Cortex of kidney (tissue), 1 donor: ENCODE measurements around the gene VPS4B.

Source experiments
- DNase-seq: peaks from one replicate; lab custom pipeline; 2025; lab: John Stamatoyannopoulos, UW

VPS4B gene

DNA sequence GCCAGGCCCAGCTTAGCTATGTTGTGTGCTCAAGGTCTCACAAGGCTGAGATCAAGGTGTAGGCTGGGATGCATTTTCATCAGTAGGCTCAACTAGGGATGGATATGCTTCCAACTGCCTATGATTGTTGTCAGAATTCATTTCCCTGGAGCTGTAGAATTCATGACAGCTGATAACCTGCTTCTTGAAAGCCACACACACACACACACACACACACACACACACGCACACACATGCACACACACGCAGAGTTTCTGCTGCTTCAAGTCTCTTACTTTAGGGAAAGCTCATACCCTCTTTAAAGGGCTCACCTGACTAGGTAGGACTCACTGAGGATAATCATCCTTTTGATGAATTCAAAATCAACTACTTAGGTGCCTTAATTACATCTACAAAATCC lies 8.2 kb upstream of the VPS4B start:
- no peak for DNase-seq

- DNase-seq: no peak
Measured at GRCh38 chr18:63427558-63427957, 5.3 kb upstream of the VPS4B start.

DNA sequence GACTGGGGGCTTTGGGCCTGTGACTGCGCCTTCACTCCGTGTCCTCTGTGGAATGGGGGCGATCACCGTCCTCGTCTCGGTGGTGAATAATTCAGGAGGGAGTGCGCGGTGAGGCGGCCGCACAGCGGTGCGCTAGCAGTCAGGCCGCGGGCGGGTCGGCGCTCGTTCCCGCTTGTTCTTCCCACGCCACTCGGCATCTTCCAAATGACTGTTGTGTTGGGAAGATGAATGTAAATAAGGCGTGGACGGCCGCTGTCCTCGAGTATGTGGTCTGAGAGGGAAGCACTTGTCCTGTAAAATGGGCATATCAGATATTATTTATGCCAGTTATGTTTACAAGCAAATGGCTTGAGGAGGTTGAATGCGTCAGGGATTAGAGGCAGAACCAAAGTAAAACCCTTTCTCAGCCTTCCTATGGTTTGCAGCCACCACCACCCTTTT lies 608 bp upstream of the VPS4B start:
- no peak for DNase-seq

- no peak for DNase-seq
Measured at GRCh38 chr18:63421514-63421913, 762 bp downstream of the VPS4B start.

DNA sequence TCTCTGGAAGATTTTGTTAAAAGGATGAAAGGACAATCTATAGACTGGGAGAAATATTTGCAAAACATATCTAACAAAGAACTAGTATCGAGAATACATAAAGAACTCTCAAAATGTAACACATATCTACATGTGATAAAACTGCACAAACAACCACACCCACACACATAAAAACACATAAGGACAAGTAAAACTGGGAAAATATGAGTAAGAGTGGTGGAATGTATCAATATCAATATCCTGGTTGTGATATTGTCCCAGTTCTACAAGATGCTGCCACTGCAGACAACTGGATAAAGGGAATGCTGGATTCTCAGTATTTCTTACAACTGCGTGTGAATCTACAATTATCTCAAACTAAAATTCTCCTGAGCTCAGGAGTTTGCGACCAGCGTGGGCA lies 9.3 kb downstream of the VPS4B start:
- no peak for DNase-seq

DNA sequence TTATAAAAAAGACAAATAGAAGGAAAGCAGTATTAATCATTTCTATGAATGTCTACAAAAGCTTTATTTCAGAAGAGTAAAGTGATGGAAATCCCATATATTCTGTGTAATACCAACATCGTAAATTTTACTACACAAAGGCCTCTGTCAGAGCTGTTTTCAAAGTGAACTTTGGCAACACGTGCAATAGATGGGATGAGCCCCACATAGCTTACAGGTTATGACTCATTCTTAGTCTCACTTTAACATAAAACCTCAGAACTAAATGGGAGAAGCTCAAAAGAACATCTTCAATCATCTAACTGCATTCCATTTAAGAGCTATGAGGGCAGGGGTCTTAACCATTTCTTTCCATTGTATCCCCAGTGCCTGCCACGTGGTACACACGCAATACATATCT lies 11.5 kb downstream of the VPS4B start:
- no peak for DNase-seq

GRCh38 chr18:63409301-63409700 lies 13.0 kb downstream of the VPS4B start:
- no peak for DNase-seq

GRCh38 chr18:63407734-63408133 lies 14.5 kb downstream of the VPS4B start:
- DNase-seq: no peak

DNA sequence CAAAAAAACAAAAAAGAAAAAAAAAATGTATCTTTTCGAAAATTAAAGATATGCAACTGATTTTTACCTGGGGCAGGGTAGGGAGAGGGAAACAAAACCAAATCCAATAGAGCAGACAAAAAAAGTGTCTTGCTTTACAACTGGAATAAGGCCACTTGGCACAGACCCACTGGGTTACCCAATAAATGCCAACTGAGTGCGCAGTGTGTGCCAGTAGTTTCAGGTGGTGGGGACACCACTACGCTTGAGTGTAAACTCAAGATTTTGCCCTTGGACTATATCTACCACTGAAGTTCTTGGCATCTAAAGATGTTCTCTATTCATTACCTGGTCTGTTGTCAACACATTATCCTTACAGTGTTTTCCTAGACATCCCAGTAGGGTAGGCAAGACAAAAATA lies 16.3 kb downstream of the VPS4B start:
- no peak for DNase-seq

DNA sequence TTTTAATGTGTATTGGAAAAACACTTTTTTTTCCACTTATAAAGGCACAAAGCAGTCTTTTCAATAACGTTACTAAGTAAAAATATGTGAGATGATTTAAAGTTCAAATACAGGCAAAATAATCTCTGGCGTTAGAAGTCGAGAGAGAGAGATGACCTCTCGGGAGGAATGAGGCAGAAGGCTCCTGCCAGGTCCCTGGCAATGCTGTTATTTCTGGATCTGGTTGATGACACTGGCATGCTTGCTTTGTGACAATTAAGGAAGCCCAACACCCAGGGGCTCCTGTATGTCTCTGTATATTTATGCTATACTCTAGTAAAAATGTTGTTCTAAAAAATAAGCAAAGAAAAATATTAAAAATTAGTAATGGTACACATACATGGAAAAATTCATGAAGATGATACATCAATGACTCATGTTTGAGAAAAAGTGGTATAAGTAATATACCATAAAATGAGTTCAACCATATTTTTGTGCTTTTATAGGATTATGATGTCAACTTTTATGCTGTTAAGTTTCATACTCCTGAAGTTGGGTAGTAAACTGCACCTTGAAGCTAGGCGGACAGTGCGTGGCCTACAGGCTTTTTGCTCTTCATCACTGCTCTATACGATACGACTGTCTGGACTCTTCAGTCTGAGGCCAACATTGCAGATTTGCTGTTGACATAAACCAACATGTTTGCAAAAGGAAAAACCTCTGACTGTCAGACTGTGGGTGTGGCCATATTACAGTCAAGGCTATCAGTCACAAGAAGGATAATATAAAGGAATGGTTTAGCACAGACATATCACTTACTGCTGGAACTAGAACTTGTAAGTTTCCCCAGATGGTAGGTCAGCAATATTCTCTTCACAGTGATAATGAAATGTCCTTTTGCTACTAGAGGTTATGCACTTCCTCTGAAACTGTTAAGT lies 19.8 kb downstream of the VPS4B start:
- no peak for DNase-seq

DNA sequence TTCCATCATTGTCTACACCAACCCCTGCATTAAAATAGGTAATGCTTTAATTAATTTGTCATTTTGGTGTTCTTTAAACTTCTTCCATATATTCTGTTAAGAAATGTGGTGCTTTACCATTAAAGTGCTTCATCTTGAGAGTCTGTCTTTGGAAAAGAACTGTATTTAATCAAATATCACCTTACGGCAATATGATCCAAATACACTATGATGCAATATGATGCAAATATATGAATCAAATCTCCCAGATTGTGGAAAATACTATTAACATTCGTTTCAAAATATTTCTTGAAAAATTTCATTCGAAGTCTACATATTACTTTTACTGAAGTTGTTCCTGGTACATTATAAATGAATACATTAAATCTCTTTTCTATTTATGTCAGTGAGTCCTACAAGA lies 23.0 kb downstream of the VPS4B start:
- no peak for DNase-seq

DNA sequence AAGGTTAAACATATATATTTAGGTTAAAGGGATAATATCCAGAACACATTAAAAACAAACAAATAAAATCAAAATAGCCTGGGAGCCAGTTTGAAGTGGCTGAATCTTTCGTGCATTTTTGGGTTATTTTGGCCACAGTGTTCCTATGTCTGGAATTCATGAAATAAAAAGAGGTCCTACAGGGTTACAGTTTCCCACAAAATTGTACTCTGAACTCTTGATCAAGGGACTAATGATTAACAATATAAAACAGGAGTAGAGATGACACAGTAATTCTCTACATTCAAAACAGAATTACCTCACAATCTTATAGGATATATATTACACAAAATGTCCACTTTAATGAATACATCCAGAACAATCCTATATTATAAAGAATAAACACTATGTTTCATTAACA lies 24.9 kb downstream of the VPS4B start:
- DNase-seq: no peak

DNA sequence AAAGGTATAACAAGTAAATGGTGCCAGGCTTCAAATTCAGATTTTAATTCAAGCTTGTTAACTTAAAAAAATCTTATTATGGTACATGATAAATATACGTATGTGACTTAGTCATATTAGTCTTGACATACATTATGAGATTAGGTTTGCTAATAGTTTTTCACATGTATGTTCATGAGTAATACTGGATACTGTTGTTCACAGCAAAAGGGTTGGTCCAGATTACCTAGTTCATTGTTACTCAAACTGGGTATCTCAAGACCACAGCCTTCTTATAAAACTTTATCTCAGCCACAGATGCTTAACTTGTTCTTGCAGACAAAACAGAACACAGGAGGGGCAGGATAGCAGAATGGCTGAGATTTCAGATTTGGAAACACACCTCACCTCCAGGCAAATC lies 26.8 kb downstream of the VPS4B start:
- DNase-seq: no peak

DNA sequence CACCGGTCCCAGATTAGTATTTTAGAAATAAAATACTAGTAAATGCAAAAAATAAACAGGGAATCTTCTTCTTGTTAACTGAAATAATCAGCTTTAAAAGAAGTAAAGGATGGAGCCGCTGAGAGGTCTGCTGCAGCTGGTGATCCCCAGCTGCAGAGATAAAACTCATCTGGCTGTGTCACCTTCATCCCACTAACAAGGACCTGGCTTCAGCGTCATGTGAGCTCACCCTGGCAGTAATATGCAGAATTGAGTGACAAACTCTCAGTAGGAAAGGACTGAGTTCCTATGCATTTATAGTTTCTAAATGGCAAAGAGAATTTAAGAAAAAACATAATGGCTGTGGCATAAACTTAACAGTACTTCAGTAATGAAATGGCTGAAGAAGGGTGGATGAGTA lies 27.3 kb downstream of the VPS4B start:
- DNase-seq: no peak

GRCh38 chr18:63387861-63388260 lies 34.4 kb downstream of the VPS4B start:
- no peak for DNase-seq

GRCh38 chr18:63382843-63383242 lies 39.4 kb downstream of the VPS4B start:
- no peak for DNase-seq

DNA sequence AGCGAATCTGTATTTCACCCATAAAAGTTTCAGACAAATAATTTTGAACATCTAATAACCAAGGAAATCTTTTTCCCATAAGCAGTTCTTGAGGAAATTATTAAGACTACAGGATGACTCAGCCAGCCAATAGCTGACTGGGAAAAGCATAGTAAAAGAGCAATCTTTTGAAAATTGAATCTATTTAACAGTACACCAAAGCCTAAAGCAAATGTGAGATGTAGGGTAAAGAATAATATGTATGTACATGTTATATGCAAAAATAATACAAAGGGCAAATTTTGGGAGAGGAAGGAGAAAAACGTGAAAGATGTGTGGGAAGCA lies 42.7 kb downstream of the VPS4B start:
- DNase-seq: no peak

DNA sequence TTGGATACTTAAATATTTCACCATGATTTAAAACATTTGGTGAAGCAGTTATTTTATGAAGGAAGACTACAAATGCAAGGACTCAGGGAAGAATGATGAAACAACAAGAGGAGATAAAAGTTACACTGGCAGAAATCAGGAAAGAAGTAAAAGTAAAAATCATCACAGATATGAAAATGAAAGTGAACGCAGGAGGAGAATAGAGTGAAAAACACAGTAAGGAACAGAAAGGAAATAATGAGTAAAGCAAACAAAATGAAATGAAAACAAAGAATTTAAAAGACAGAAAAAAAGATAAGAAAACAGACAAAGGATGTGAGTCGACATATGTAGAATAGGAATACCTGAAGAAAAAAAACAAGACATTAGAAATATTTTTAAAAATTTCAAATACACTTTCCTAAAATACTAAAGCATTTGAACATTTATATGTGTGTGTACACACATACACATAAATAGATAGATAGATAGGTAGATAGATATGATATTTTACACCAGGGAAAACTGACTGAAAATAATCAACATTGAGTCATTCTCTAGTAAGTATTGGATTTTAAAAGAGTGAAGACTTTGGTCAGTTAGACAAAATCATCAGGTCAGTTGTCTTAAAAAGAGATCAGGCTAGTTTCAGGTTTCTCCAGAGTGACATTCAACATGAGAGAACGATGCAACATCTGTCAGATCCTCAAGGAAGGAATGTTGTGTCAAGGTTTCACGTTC lies 43.2 kb downstream of the VPS4B start:
- DNase-seq: no peak

DNA sequence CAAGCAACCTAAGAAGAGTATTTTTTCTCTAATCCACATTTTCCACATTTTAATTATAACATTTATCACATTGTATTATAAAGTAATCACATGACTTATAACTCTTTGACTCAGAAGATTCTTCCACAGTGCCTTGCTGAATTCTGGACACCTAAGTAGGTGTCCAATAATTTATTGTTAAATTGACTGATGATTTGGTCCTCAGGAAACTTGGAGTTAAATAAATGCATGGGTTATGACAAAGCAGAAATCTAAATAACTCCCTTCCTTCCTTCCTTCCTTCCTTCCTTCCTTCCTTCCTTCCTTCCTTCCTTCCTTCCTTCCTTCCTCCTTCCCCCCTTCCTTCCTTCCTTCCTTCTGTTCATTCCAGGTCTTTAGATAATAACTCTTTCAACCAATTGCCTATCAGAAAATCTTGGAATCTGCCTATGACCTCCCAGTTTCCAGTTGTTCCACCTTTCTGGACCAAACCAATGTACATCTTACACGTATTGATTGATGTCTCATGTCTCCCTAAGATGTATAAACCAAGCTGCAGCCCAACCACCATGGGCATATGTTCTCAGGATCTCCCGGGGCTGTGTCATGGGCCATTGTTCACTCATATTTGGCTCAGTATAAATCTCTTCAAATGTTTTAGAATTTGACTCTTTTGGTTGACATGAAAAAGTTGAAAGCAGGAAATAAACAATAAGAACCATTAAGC lies 44.8 kb downstream of the VPS4B start:
- no peak for DNase-seq

GRCh38 chr18:63376538-63376937 lies 45.7 kb downstream of the VPS4B start:
- no peak for DNase-seq

DNA sequence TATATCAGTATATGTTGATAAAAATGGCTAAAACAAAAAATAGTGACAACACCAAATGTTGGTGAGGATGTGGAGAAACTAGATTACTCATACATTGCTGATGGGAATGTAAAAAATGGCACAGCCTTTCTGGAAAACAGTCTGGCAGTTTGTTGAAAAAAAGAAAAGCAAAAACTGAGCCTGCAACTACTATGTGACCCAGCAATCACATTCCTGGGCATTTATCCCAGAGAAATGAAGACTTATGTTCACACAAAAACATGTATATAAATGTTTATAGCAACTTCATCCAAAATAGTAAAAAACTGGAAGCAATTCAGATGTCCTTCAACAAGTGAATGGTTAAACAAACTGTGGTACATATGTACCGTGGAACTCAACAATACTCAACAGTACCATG lies 47.7 kb downstream of the VPS4B start:
- no peak for DNase-seq

DNA sequence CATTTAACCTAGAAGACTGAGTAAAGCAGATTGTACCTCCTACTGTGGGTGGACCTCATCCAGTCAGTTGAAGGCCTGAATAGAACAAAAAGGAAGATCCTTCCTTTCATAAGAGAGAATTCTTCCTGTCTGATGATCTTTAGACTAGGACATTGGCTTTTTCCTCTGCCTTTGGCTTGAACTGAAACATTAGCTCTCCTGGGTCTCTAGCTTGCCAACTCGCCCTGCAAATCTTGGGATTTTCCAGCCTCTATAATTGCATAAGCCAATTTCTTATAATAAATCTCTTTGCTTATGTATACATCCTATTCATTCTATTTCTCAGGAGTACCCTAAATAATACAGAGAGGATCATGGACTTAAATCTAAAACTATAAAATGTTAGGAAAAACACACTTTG lies 49.1 kb downstream of the VPS4B start:
- DNase-seq: no peak

DNA sequence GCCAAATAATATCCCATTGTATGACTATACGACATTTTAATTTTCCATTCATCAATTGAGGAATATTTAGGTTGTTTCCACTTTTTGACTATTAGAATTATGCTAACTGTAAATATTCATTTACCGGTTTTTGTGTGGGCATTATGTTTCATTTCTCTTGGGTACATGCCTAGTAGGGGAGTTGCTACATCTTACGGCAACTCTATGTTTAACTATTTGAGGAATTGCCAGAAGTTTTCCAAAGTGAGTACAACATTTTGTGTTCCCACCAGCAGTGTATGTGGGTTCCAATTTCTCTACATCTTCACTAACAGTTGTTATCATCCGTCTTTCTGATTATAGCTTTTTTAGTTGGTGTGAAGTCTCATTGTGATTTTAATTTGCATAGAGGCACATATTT lies 53.7 kb downstream of the VPS4B start:
- DNase-seq: no peak
